ENCODE results near the gene TANC1.

The TANC1 gene

GRCh38 chr2:159111346-159111927 lies 143.0 kb downstream of the TANC1 start:
- TF ChIP-seq EZH2phosphoT487 (IDR thresholded peaks at IDR 0.05; ENCODE audit: borderline replicate concordance) = no peak
- TF ChIP-seq, protein P1, sequence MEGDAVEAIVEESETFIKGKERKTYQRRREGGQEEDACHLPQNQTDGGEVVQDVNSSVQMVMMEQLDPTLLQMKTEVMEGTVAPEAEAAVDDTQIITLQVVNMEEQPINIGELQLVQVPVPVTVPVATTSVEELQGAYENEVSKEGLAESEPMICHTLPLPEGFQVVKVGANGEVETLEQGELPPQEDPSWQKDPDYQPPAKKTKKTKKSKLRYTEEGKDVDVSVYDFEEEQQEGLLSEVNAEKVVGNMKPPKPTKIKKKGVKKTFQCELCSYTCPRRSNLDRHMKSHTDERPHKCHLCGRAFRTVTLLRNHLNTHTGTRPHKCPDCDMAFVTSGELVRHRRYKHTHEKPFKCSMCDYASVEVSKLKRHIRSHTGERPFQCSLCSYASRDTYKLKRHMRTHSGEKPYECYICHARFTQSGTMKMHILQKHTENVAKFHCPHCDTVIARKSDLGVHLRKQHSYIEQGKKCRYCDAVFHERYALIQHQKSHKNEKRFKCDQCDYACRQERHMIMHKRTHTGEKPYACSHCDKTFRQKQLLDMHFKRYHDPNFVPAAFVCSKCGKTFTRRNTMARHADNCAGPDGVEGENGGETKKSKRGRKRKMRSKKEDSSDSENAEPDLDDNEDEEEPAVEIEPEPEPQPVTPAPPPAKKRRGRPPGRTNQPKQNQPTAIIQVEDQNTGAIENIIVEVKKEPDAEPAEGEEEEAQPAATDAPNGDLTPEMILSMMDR (conservative IDR thresholded peaks at IDR 0.05; ENCODE audit: low read length) = no peak
- Histone ChIP-seq H3K9me3 (ENCODE audit: insufficient read depth, low read depth, low read length) (no peaks in the 10 kb centered on the region), H3K27me3 (ENCODE audit: insufficient read depth, low read length, poor library complexity, severe bottlenecking) (no peaks in the 10 kb centered on the region), H3K9ac (ENCODE audit: low read depth, low read length, poor library complexity, severe bottlenecking) (no peak overlapping the region), H3F3A (ENCODE audit: low read depth) (no peaks in the 10 kb centered on the region), H3K79me2 (ENCODE audit: insufficient read depth, low read length) (no peaks in the 10 kb centered on the region), H4K20me1 (ENCODE audit: insufficient read depth, low read length, poor library complexity, severe bottlenecking) (no peaks in the 10 kb centered on the region), H3K4me3 (ENCODE audit: low read length, poor library complexity, severe bottlenecking) (no peak overlapping the region), H3K36me3 (ENCODE audit: insufficient read depth, low read length) (no peaks in the 10 kb centered on the region), H3K4me2 (ENCODE audit: low read depth, low read length, poor library complexity, severe bottlenecking) (no peak overlapping the region), H3K9me2 (replicated peaks; ENCODE audit: low read depth, low read length) (no peaks in the 10 kb centered on the region), H3K4me1 (ENCODE audit: insufficient read depth, low read length, poor library complexity, severe bottlenecking) (peaks cover 6% of the 10 kb centered on the region), H2AFZ (ENCODE audit: low read length) (no peak overlapping the region)

DNA sequence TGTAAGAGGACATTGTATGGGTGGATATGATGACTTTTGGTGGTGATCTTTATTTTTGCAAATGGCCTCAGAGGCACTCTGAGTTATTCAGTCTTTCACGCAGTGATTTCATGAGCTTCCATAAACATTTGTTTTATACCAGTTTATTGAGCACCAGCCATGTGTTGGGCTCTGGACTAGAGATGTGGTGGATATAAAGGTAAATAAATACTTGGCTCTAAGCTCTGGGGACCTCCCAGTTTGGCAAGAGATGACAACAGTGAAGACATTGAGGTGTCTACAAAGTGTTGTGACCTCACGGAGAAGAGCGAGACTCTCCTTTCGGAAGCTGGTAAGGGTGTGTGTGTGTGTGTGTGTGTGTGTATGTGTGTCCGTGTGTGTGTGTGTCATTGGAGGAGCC lies 146.4 kb downstream of the TANC1 start:
- TF ChIP-seq, protein P1 (conservative IDR thresholded peaks at IDR 0.05; ENCODE audit: low read length) = no peak
- TF ChIP-seq EZH2phosphoT487 (IDR thresholded peaks at IDR 0.05; ENCODE audit: borderline replicate concordance) = no peak
- Histone ChIP-seq H3K79me2 (ENCODE audit: insufficient read depth, low read length) (no peaks in the 10 kb centered on the region), H3K9ac (ENCODE audit: low read depth, low read length, poor library complexity, severe bottlenecking) (no peak overlapping the region), H4K20me1 (ENCODE audit: insufficient read depth, low read length, poor library complexity, severe bottlenecking) (no peaks in the 10 kb centered on the region), H3K27me3 (ENCODE audit: insufficient read depth, low read length, poor library complexity, severe bottlenecking) (no peaks in the 10 kb centered on the region), H3K4me1 (ENCODE audit: insufficient read depth, low read length, poor library complexity, severe bottlenecking) (peaks cover 22% of the 10 kb centered on the region), H3K9me2 (replicated peaks; ENCODE audit: low read depth, low read length) (no peaks in the 10 kb centered on the region), H3K9me3 (ENCODE audit: insufficient read depth, low read depth, low read length) (no peaks in the 10 kb centered on the region), H3F3A (ENCODE audit: low read depth) (no peaks in the 10 kb centered on the region), H2AFZ (ENCODE audit: low read length) (no peak overlapping the region), H3K4me2 (ENCODE audit: low read depth, low read length, poor library complexity, severe bottlenecking) (no peak overlapping the region), H3K36me3 (ENCODE audit: insufficient read depth, low read length) (no peaks in the 10 kb centered on the region), H3K4me3 (ENCODE audit: low read length, poor library complexity, severe bottlenecking) (no peak overlapping the region)

GRCh38 chr2:159116922-159117321 lies 148.5 kb downstream of the TANC1 start:
- H3K9me2 ChIP-seq (replicated peaks; ENCODE audit: low read depth, low read length) = no peaks in the 10 kb centered on the region
- no peaks in the 10 kb centered on the region for H3F3A ChIP-seq (ENCODE audit: low read depth)
- peaks cover 24% of the 10 kb centered on the region for H3K4me1 ChIP-seq (ENCODE audit: insufficient read depth, low read length, poor library complexity, severe bottlenecking)
- no peak overlapping the region for H3K4me2 ChIP-seq (ENCODE audit: low read depth, low read length, poor library complexity, severe bottlenecking)
- no peak overlapping the region for H2AFZ ChIP-seq (ENCODE audit: low read length)
- no peaks in the 10 kb centered on the region for H3K9me3 ChIP-seq (ENCODE audit: insufficient read depth, low read depth, low read length)
- H3K27me3 ChIP-seq (ENCODE audit: insufficient read depth, low read length, poor library complexity, severe bottlenecking) = no peaks in the 10 kb centered on the region
- H3K9ac ChIP-seq (ENCODE audit: low read depth, low read length, poor library complexity, severe bottlenecking) = no peak overlapping the region
- H3K4me3 ChIP-seq (ENCODE audit: low read length, poor library complexity, severe bottlenecking) = no peak overlapping the region
- TF ChIP-seq EZH2phosphoT487 (IDR thresholded peaks at IDR 0.05; ENCODE audit: borderline replicate concordance) = no peak
- TF ChIP-seq, protein P1 (conservative IDR thresholded peaks at IDR 0.05; ENCODE audit: low read length) = no peak
- no peaks in the 10 kb centered on the region for H3K36me3 ChIP-seq (ENCODE audit: insufficient read depth, low read length)
- H4K20me1 ChIP-seq (ENCODE audit: insufficient read depth, low read length, poor library complexity, severe bottlenecking) = no peaks in the 10 kb centered on the region
- H3K79me2 ChIP-seq (ENCODE audit: insufficient read depth, low read length) = no peaks in the 10 kb centered on the region
